NCI-H748 (cell line): ENCODE data around the gene KCNQ1.
A peak's percentile ranks its signal among the peaks of the same experiment; 100 is the strongest.

Experiments
- DNase-seq: peaks from one replicate; lab custom pipeline; 2025; ENCODE audit not compliant: unreplicated experiment; lab: John Stamatoyannopoulos, UW

KCNQ1 gene

DNA sequence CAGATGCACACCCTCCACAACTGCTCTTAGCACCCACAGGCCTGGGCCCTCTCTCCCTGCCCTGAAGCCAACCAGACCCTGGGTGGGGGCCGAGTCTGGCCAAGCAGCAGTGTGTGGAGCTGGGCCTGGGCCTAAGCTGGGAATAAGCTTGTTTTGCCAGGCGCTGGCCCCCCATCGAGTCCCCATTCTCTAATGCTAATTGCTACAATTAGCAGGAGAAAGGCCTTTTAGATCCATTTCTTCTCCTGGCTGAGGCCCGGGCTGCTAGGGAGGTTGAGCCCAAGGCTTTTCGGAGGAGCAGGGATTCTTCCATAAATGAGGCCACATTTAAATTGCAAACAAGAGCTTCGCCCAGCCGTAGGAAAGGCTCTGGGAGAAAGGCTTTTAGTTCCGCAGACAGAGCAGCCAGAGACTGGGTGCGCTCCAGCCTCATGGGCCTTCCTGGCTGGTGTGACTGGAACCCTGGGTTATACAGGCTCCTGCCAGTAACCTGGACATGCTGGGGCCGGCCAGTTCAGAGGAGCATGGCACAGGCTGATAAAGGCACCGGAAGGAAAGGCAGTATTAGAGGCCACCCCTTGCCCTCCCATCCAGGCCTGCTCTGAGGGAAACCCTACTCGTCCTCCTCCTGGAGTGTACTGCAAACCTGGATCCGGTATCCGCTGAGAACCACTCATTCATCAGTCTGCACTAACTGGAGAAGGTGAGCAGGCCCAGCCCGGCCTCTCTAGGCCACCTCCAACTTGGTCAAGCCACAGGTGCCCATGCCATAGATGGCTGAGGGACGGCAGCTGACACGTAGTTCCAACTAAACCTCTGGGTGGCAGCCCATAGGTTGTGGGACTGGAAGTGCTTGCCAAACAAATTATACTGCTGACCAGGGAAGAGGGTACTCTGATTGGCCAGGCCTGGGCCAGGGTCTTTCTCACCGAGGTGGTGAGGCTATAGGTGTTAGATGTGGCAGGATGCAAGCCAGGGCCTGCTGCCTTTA lies 248.8 kb downstream of the KCNQ1 start:
- DNase-seq, result no peak

DNA sequence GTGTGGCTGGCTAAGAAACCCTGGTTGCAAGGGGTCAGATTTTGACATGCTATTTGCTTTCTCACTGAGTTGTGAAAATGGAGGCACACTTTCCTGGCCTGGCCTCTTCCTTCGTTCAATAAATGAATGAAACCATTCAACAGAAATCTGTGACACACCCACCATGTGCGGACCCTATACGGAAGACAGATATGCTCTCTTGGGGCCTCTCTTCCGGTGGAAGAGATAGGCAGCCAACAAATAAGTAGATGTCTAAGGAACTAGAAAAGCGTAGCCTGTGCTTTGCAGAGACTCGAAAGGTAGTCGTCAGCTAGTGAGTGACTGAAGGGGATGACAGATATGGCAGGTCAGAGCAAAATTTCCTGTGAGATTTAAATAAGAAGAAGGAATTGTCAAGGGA lies 249.7 kb downstream of the KCNQ1 start:
- no peak for DNase-seq

DNA sequence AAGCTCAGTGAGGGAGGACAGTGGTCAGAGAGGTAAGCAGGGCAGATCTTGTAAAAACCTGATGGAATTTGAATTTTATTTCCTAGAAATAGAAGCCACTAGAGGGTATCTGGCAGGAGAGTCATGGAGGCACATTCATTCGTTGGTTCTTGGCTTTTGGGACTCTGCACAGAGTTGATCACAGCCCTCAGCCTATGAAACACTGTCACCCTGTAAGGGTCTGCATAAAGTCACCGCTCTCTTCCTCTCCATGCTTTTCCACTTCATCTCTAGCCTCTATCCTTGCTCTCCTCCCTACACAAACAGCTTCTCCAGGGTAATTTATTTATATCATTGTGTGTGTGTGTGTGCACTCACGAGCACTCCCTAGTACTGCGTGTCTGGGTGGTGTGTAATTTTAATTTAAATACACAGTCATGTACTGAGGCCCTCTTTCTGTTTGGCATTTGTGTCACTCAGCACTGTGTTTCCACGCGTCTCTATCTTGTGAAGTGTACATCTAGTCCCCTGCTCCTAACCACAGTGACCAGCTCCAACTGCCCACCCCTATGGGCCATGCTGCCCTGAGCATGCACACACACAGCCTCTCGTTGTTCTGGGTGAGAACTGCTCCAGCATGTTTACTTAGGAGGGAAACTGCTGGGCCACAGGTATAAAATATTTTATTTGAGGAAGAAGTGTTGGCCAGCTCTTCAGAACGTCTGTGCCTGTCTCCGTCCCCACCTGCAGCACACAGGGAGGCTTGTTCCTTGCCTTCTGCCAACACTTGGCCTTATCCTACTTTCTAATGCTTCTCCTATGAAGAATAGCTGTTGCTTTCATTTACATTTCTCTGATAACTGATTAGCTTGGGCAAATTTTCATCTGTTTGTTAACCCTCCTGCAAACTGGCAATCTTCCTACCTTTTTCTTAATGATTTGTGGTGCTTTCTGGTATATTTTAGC lies 250.5 kb downstream of the KCNQ1 start:
- no peak for DNase-seq

DNA sequence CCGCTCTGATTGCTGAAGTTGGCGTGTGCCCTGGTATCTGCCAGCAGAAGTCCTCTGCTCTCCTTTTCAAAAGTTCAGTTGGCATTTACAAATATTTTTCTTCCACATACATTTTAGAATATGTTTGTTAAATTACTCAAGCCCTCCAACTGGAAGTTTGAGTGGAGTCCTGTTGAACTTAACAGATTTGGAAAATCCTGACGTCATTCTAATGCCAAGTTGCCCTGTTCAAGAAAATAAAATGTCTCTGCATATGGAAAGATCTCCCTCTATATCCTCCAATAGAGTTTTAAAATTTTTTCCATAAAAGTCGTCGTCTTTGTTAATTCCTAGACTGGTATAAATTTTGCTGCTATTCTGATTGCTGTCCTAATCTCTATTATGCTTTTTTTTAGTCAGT lies 251.6 kb downstream of the KCNQ1 start:
- DNase-seq, result no peak

DNA sequence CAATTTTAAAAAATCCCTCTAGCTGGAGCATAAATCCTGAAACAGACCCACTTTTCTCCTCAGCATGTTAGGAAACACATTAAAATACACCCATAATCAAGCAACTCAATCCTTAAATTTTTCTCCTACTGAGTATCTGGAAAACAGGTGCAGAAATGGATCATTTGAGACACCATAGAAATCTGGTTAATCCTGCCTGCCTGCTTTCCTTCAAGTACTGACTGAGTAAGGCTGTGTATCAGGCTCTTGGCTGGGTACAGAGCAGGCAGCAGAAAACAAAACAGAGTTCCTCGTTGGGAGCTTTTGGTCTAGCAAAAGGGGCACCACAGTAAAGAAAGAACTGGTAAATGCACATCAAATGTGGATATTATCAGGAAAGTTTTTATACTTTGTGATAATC lies 253.1 kb downstream of the KCNQ1 start:
- no peak for DNase-seq

DNA sequence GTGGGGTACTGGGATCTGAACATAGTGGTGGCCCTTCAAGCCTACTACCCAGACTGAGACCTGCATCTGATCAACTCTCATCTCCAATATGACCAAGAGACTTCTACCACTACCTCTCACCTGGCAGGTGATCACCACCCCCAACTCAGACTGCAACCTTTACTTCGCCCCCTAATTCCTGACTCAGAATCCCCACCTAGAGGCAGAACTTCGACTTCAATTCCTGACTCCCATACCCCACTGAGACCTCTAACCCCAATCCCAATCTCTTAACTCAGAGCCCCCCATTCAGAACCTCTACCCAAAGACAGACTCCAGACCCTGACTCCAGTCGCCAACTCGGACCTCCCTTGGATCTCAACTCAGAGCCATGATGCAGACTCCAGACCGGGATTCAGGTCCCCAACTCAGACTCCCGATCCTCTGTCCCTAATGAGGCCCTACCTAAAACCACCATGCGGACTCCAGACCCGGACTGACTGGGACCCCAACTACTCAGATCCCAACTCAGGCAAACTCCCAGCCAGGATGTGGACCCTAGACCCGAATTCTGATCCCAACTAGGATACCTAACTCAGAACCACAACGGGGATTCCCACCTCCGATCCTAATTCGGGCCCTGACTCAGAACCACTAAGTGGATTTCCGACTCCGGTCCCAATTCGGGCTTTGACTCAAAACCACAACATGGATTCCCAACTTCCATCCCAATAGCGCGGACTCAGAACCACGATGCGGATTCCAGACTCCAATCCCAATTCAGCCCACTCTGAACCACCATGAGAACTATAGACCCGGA lies 253.8 kb downstream of the KCNQ1 start:
- DNase-seq, result no peak

DNA sequence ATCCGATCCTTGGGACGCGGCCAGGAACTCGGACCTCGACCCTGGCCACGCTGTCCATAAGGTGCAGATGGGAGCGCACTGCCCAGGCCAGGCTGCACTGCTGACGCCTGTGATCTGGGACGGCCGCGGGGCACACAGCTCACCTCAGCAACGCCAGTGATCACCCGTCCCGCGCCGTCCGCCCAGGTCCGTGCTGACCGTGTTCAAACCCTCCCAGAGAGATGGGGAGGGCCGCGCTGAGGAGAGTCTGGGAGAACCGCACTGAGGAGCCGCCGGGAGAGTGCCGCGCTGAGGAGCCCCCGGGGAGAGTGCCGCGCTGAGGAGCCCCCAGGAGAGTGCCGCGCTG lies 254.3 kb downstream of the KCNQ1 start:
- no peak for DNase-seq

DNA sequence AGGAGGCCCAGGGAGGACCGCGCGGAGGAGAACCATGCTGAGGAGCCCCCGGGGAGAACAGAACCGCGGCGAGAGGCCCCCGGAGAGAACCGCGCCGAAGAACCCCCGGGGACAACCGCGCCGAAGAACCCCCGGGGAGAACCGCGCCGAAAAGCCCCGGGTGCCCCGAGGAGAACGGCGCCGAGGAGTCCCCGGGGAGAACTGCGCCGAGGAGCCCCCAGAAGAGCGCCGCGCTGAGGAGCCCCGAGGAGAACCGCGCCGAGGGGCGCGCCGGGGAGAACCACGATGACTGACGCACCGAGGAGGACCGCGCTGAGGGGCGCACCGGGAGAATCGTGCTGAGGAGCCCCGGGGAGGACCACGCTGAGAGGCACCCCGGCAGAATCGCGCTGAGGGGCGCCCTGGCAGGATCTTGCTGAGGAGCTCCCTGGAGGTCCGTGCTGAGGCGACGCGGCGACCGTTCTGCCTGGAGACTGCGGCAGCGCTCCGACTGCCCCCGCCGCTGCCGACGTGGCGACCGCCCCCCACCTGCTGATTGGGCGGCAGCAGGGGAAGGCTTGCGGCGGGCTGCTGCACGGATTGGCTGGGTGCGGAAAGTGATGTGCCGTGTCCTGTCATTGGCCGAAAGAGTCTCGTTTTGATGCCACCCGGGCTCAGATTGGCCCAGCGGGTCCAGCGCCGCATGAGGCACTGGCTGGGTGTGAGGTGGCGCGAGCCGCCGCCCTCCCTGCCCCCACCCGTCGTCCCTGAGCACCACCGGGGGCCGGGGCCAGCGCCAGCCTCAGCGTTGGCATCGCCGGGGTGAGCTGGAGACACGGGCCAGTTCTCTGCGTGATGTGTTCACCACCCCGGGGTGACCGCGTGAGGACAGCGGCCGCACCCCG lies 255.0 kb downstream of the KCNQ1 start, which contains the start of gene KCNQ1OT1:
Gene KCNQ1OT1 (minus strand): TSS at position 464 of the 884 bp plus-strand sequence.
- DNase-seq, result peak; percentile 87

DNA sequence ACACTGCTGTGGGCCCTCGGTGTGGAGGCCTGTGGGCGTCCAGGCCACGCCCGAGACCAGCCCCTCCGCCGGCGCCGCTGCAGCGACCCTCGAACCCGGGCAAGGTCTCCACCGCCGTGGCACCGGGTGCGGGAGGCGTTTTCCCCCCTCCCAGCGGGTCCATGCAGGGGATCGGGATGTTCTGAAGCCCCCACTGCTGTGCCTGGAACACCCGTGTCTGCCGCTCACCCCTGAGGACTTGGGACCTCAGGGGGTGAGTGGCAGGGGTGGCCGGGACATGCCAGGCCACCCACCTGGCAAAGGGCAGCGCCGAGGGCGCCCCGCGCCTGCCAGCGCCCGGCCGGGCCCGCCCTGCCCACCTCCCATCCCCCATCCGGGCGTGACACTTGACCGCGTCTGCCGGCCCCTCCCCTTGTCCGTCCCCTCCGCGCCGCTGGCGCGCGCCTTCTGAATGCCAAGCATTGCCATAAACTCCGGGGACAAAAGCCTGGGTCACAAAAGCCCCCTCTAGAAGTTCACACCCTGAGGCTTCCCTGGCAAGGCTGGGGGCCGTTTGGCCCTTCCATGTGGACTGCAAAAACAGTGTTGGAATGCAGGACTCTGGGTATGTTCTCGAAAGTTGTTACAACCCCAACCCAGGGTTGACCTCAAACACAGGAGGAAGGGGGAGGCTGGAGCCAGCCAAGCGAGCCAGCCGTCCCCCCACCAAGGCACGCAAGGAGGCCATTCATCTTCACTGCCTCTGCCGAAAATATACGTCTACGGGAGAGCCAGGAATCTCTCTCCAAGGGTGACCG lies 255.8 kb downstream of the KCNQ1 start:
- peak; percentile 31 for DNase-seq

DNA sequence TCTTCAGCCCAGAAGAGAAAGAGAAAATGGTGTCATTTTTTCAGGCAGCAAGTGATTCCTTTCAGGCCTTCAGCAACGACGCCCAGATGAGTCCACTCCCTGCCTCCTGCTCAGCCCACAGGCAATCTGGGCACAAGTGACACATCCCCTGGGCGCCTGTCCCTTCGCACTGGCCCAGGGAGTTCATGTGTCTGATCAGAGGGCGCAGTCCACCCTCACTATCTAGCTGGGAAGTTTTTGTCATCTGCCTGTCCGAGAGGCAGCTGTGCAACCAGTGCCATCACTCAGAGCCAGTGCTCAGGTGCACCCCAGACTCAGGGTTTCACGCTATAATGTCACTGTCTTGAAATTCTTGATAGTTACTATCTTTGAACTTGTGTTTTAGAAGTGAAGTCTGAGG lies 256.4 kb downstream of the KCNQ1 start:
- DNase-seq, result no peak

DNA sequence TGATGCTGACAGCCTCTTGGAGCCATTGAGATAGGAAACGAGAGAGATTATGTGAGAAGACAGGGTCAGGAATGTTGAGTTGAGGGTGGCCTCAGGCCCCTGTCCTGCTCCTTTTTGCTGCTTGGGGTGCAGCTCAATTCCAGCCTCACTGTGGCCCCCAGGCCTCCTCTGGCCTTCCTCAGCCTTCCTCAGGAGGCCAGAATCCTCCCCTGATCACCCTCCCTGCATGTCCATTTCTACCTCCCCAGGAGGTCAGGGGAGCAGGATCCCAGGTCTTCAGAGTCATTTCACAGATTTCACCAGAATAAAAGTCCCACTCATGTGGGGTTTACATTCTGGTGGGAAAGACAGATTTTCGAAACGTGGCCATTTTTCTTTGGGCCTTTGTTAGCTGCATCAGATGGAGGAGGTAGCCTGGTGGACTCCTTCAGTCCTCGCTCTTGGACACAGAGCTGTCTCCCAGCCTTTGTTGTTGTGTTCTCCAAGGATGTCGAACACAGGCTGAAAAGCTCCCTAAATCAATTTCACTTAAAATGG lies 257.2 kb downstream of the KCNQ1 start:
- no peak for DNase-seq

DNA sequence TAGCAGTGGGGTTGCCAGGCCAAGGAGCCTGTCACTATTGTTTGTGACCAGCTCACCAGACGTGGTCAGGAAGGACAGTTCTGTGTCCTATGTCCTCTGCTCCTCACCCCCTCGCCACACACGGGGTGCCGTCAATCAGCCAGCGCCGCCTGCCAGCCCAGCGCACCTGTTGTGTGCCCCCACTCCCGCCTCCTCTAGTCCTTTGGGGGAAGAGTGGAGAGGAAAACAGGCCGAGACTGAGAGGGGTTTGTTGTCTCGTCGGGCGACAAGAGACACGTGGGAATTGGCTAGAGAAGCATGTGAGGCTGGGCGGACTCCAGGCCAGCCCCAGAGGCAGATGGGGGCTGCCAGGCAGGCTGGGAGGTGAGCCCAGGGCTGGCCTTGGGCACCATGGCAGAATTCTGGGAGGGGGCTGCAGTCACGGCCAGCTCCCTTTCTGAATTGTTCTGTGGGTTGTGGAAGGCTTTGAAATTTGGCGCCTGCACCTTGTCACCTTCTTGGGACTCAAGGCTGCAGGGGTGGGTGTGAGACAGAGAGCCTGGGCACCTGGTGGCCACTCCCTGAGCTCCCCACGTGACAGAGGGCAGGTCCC lies 258.1 kb downstream of the KCNQ1 start:
- DNase-seq, result no peak

DNA sequence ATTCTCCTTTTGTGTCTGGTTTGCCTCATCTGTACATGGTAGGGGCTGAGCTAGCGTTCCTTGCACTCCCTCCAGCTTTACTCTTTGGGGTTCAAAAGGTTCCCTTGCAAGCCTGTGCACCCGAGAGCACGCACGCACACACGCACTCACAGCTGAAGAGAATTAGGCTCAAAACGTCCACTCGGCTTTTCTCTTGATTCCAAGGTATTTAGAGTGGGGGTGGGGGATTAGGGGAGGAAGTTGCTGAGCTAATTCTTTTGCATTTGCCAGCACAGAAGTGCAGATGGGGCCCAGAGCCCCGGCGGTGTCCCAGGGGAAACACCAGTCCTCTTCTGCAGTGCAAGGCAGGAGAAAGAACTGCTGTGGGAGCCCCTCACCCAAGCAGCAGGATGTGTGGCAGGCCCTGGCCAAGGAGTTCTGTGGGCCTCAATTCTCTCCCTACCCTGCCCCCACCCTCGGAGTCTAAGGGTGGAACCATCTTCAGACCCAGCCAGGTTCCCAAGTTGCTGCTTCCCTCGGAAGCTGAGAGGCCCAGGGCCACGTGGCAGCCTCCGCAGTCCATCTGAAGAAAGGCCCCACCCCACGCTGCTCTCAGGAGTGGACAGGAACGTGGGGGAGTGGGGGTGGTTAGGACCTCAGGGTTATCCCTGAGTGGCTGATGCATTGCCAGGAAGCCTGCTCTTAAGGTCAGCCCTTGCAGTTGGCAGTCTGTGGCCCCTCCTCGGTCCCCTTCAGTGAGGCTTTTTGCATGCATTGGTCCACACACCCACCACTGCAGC lies 258.7 kb downstream of the KCNQ1 start:
- no peak for DNase-seq

DNA sequence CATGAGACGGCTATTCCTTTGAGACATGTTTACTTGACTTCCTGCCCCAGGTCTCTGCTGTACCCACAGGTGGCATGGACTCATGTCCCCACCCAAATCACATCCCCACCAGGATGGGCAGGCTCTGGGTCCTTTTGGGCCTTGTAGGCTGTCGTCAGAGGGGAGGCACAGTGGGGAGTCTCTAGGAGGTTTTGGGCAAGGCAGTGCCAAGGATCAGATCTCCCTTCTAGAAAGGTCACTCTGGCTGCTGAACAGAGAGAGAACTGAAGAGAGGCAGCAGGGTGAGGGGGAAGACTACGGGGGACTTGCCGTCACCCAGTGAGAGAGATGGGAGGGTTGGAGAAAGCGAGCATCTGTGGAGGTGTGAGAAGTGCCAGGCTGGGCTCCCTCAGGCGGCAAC lies 259.5 kb downstream of the KCNQ1 start:
- no peak for DNase-seq

DNA sequence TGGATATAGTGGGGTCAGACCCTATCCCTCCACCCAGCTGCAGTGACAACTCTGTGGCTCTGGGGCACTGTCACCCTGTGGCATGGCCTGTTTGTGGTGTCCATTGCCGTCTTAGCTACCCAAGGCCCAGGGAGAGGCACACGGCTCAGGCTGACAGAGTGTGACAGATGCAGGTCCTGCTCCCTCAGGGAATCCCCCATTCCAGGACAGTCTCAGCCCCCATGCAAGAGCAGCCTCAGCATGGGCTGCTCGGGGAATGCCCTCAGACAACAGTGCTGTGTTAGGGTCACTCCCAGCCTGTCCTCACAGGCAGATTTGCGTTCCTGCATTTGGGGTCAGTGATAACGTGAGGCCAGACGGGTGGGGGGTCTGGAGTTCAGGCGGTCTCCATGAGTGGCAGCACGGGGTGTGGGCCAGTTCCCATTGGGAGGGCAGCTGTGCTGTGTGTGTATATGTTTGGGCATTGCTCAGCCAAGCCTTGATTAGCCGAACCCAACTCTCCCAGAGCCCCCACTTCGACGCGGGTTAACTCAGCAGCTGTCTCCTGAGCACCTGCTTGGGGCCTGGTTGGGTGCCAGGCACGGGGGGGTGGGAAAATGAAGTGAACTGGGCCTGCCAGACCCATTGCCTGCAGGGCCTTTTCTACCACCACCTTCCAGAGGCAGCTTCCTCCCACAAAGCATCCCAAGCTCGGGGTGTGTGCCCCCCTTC lies 260.2 kb downstream of the KCNQ1 start:
- no peak for DNase-seq

DNA sequence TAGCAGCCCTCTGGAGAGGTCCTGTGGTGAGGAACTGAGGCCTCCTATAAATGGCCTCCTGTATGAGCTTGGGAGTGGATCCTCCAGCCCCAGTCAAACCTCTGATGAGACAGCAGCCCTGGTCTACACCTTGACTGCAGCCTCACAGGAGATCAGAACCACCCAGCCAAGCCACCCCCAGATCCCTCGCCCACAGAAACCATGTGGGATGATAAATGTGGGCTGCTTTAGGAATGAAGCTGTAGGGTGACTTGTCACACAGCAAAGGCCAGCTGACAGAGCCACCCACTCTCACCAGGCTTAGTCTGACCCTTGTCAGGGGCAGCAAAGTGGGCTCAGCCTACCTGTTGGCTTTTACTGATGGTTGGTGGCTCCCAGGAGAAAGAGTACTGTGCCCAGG lies 261.5 kb downstream of the KCNQ1 start:
- DNase-seq, result no peak

DNA sequence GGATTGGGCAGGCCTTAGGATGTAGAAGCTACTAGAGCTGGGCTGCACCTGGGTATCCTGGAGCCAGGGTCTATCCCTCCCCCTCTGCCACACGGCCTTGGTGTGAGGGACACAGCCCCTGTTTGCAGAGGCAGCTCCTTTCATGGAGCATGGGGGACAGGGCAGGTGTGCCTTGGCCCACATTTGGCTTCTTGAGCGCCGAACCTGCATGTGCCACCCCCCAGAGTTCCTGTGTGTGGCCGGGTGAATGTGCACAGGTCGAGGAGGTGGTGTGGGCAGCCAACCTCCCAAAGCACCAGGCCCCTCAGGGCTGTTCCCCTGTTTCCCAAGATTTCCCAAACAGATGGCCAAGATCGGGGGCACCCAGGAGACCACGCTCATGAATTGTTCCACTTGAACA lies 262.9 kb downstream of the KCNQ1 start:
- DNase-seq, result no peak
